ENCODE measurements around the gene EDEM2. TPM values are rescaled to one million over a fixed set of nuclear protein-coding genes. Genes with fewer than 3 reads are reported as not detected.
"Not testable (repeated sequence)": the region's sequence is repeated elsewhere in the genome, so short reads cannot be mapped to it uniquely, and the experiment has no call there.

The EDEM2 gene, protein sequence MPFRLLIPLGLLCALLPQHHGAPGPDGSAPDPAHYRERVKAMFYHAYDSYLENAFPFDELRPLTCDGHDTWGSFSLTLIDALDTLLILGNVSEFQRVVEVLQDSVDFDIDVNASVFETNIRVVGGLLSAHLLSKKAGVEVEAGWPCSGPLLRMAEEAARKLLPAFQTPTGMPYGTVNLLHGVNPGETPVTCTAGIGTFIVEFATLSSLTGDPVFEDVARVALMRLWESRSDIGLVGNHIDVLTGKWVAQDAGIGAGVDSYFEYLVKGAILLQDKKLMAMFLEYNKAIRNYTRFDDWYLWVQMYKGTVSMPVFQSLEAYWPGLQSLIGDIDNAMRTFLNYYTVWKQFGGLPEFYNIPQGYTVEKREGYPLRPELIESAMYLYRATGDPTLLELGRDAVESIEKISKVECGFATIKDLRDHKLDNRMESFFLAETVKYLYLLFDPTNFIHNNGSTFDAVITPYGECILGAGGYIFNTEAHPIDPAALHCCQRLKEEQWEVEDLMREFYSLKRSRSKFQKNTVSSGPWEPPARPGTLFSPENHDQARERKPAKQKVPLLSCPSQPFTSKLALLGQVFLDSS
- 10 to 100 TPM; 12.2 to 17.1 TPM for total RNA-seq

DNA sequence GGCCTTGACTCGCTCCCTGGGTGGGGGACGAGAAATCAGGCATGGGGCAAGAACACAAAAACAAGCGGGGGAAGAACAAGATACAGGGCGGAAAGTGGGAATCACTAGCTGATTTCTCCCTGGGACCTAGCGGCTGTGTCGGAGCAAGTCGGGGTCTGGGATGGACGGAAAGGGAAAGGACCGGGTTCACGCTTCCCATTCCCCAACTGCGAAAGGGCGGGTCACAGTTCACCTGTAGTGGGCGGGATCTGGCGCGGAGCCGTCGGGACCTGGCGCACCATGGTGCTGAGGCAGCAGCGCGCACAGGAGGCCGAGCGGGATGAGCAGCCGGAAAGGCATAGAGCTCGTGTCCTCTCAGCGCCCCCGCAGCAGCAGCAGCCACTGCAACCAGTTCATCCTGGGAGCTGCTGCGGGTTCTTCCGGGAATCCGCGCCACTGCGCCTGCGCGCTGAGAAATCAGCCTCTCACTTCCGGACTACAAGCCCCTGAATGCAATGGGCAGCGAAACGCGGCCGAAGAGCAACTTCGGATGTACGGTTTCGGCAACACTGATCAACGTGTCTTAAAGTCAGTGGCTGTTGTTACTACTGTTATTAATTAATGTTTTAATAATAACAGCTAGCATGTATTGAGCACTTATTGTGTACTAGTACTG, at the start of gene EDEM2:
EDEM2 (minus strand) TSS at position 417 of the 655 bp plus-strand sequence; CDS start at position 339, 78 bp downstream.
- Mint-ChIP-seq H3K9me3 (no peaks in the 10 kb centered on the region), H3K27ac (peak within 1 kb of the TSS; percentile 97 to 98), H3K36me3 (peaks cover 15 to 23% of the 10 kb centered on the region in 2 donors)
- ATAC-seq = peak; percentile 94
- DNase-seq (ENCODE audit: low spot score in 2 of 2) = peak; percentile 92 to 96

GRCh38 chr20:35196313-35196712, 49.2 kb upstream of the EDEM2 start:
- Mint-ChIP-seq H3K27ac (no peak overlapping the region), H3K9me3 (peaks cover 0 to 7% of the 10 kb centered on the region in 2 donors), H3K36me3 (peaks cover 5 to 24% of the 10 kb centered on the region in 2 donors)
- DNase-seq (ENCODE audit: low spot score in 2 of 2) (no peak), ATAC-seq (no peak)

- not testable (repeated sequence) for H3K27ac Mint-ChIP-seq; H3K9me3 Mint-ChIP-seq; ATAC-seq; DNase-seq (ENCODE audit: low spot score in 2 of 2)
- H3K36me3 Mint-ChIP-seq = peaks cover 0 to 20% of the 10 kb centered on the region in 2 donors
These were observed 46.1 kb upstream of the EDEM2 start for GRCh38 chr20:35193031-35193791.

- peaks cover 0 to 11% of the 10 kb centered on the region in 2 donors for H3K36me3 Mint-ChIP-seq
- ATAC-seq (no peak), DNase-seq (ENCODE audit: low spot score in 2 of 2) (no peak)
- H3K27ac Mint-ChIP-seq = no peak overlapping the region
- H3K9me3 Mint-ChIP-seq = peaks cover 0 to 7% of the 10 kb centered on the region in 2 donors
These were observed 45.2 kb upstream of the EDEM2 start for GRCh38 chr20:35192118-35192872.

DNA sequence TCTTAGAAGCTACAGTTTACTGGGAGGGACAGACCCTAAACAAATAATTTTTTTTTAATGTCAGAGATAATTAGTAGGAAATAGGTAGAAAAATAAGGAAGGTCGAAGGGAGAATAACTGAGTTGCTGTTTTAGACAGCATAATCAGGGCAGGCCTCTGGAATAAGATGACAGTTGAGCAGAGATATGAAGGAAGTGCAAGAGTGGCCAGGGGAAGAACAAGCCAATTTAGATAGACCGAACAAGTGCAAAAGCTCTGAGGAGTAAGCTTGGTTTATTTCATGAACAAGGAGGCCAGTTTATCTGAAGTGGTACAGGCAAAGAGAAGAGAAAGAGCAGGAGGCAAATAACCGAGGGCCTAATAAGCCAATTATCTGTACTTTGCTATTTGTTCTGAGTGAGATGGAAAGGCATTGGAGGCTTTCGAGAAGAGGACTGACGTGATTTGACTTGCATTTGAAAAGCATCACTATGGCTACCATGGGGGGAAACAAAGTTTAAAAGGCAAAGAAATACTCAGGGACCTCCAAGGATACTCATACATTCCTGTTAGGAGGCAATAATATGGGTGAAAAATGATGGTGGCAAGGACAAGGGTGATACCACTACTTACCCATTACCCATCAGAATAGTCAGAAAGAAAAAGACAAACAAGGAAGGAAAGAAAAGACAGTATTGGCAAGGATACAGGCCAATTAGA, 44.4 kb upstream of the EDEM2 start:
- ATAC-seq = no peak
- no peak for DNase-seq (ENCODE audit: low spot score in 2 of 2)
- Mint-ChIP-seq H3K9me3 (peaks cover 0 to 3% of the 10 kb centered on the region in 2 donors), H3K27ac (no peak overlapping the region), H3K36me3 (peaks cover 0 to 8% of the 10 kb centered on the region in 2 donors)

GRCh38 chr20:35190556-35190955, 43.4 kb upstream of the EDEM2 start:
- Mint-ChIP-seq H3K9me3 (no peaks in the 10 kb centered on the region), H3K36me3 (no peaks in the 10 kb centered on the region), H3K27ac (peak overlapping the region in 1 of 2 donors; percentile 29)
- DNase-seq (ENCODE audit: low spot score in 2 of 2) (no peak), ATAC-seq (no peak)

- not testable (repeated sequence) for H3K36me3 Mint-ChIP-seq; DNase-seq (ENCODE audit: low spot score in 2 of 2); H3K27ac Mint-ChIP-seq; ATAC-seq; H3K9me3 Mint-ChIP-seq
These were observed 42.1 kb upstream of the EDEM2 start for GRCh38 chr20:35189223-35189622.

GRCh38 chr20:35187584-35188190, 40.6 kb upstream of the EDEM2 start:
- Mint-ChIP-seq H3K9me3 (no peaks in the 10 kb centered on the region), H3K36me3 (no peaks in the 10 kb centered on the region), H3K27ac (no peak overlapping the region)
- DNase-seq (ENCODE audit: low spot score in 2 of 2) (no peak), ATAC-seq (no peak)

- not testable (repeated sequence) for ATAC-seq; H3K9me3 Mint-ChIP-seq; H3K36me3 Mint-ChIP-seq; DNase-seq (ENCODE audit: low spot score in 2 of 2); H3K27ac Mint-ChIP-seq
These were observed 39.7 kb upstream of the EDEM2 start for GRCh38 chr20:35186691-35187289.

DNA sequence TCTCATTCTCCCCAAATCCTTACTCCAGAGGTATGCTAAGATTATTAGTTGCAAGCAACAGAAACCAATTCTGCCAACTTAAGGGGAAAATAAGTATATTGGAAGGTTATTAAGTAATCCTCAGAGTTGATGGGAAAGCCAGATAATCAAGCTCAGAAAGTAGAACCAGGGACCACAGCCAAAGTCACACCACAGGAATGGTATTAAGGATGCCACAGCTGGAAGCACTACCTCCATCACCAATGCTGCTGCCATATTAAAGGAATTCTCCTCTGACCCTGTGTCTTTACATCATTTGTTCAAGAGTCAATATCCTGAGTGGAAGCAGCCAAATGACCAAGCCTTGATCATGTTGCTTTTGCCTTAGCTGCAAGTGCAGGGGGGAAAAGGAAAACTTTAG, 34.6 kb upstream of the EDEM2 start:
- no peaks in the 10 kb centered on the region for H3K36me3 Mint-ChIP-seq
- no peak for ATAC-seq
- H3K27ac Mint-ChIP-seq = no peak overlapping the region

GRCh38 chr20:35180266-35180665, 33.1 kb upstream of the EDEM2 start:
- Mint-ChIP-seq H3K36me3 (no peaks in the 10 kb centered on the region), H3K27ac (no peak overlapping the region), H3K9me3 (no peaks in the 10 kb centered on the region)
- DNase-seq (ENCODE audit: low spot score in 2 of 2) = no peak
- no peak for ATAC-seq

More for the DNA sequence above, 34.6 kb upstream of the EDEM2 start:
- DNase-seq (ENCODE audit: low spot score in 2 of 2) = no peak
- H3K9me3 Mint-ChIP-seq = no peaks in the 10 kb centered on the region

DNA sequence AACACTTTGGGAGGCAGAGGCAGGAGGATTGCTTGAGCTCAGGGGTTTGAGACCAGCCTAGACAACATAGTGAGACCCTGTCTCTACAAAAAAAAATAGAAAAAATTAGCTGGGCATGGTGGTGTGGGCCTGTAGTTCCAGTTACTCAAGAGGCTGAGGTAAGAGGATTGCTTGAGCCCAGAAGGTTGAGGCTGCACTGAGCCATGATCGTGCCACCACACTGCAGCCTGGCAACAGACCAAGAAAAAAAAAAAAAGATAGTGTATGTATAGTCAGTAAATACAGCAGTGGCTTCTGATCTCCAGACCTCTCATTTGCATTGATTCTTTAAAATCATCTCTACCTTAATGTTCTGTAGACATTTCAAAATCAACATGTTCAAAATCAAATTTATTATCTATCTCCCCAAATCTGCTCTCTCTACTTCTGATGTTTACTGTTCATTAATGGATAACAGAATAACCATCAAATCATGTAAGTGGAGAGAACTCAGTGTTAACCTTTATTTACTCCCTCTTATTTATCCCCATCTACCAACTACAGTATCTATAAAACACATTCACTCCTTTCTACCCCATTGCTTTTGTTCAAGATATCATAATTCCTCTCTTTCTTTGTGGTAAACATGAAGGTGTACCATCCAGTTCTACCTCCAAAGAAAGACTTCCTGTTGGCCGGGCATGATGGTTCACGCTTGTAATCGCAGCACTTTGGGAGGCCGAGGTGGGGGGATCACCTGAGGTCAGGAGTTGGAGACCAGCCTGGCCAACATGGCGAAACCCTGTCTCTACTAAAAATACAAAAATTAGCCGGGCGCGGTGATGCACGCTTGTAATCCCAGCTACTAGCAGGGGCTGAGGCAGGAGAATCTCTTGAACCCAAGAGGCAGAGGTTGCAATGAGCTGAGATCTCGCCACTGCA, 32.4 kb upstream of the EDEM2 start:
- H3K27ac Mint-ChIP-seq = no peak overlapping the region
- H3K36me3 Mint-ChIP-seq = no peaks in the 10 kb centered on the region
- DNase-seq (ENCODE audit: low spot score in 2 of 2) (no peak), ATAC-seq (no peak)
- H3K9me3 Mint-ChIP-seq = no peaks in the 10 kb centered on the region

GRCh38 chr20:35176132-35176531, 29.0 kb upstream of the EDEM2 start:
- no peak for ATAC-seq
- Mint-ChIP-seq H3K9me3 (no peaks in the 10 kb centered on the region), H3K27ac (no peak overlapping the region), H3K36me3 (no peaks in the 10 kb centered on the region)
- no peak for DNase-seq (ENCODE audit: low spot score in 2 of 2)
